WTC11 (cell line): ENCODE data around the gene FNDC11.

Experiments
- ESRRA ChIP-seq: sonication (generic); formaldehyde crosslinking; IDR thresholded peaks from 2 replicates; pipeline ENCODE4 v1.8.1; 2022; ENCODE audit warnings: mild to moderate bottlenecking, missing genetic modification reagents, borderline replicate concordance
- JUN ChIP-seq: sonication (generic); formaldehyde crosslinking; IDR thresholded peaks from 2 replicates; pipeline ENCODE4 v1.8.0; 2023; ENCODE audit warnings: mild to moderate bottlenecking, missing genetic modification reagents
- KAT7 ChIP-seq: sonication (generic); formaldehyde crosslinking; IDR thresholded peaks from 2 replicates; pipeline ENCODE4 v1.8.1; 2023; ENCODE audit warnings: missing genetic modification reagents, mild to moderate bottlenecking, borderline replicate concordance
- NFYB ChIP-seq: sonication (generic); formaldehyde crosslinking; conservative IDR thresholded peaks from 2 replicates; pipeline ENCODE4 v1.8.0; 2022; ENCODE audit warnings: low read depth, missing genetic modification reagents
- TF ChIP-seq, protein P1 (sequence below): fragments of 200-600 bp; IDR thresholded peaks from 2 replicates; pipeline ENCODE4 v1.8.0; 2022; ENCODE audit warnings: antibody characterized with exemption
- TF ChIP-seq, protein P2 (sequence below): sonication (generic); formaldehyde crosslinking; IDR thresholded peaks from 2 replicates; pipeline ENCODE4 v1.8.0; 2022; ENCODE audit warnings: mild to moderate bottlenecking, missing genetic modification reagents
- TF ChIP-seq, protein P3 (sequence below): sonication (generic); formaldehyde crosslinking; IDR thresholded peaks from 2 replicates; pipeline ENCODE4 v1.8.0; 2022; ENCODE audit warnings: mild to moderate bottlenecking, missing genetic modification reagents
- TF ChIP-seq, protein P4 (sequence below): sonication (generic); formaldehyde crosslinking; IDR thresholded peaks from 2 replicates; pipeline ENCODE4 v1.8.0; 2023; ENCODE audit warnings: missing genetic modification reagents
- TF ChIP-seq, protein P5 (sequence below): sonication (generic); formaldehyde crosslinking; IDR thresholded peaks from 2 replicates; pipeline ENCODE4 v1.8.1; 2023; ENCODE audit warnings: mild to moderate bottlenecking, moderate library complexity, missing genetic modification reagents

DNA sequence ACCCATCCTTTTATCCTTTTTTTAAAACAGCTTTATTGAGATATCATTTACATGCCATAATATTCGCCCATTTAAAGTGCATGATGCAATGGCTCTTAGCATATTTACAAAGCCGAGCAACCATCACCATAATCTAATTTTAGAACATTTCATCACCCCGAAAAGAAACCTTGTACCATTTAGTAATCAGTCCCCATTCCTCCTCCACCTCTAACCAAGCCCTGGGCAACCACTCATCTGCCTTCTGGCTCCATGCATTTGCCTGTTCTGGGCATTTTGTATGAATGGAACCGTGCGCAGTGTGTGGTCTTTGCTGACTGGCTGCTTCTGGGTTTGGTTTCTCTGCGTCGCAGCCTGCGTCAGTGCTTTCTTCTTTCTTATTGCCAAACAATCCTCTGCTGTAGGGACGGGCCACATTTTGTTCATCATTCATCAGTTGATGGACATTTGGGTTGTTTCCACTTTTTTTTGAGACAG is 44.8 kb upstream of the FNDC11 start:
- TF ChIP-seq, protein P1, sequence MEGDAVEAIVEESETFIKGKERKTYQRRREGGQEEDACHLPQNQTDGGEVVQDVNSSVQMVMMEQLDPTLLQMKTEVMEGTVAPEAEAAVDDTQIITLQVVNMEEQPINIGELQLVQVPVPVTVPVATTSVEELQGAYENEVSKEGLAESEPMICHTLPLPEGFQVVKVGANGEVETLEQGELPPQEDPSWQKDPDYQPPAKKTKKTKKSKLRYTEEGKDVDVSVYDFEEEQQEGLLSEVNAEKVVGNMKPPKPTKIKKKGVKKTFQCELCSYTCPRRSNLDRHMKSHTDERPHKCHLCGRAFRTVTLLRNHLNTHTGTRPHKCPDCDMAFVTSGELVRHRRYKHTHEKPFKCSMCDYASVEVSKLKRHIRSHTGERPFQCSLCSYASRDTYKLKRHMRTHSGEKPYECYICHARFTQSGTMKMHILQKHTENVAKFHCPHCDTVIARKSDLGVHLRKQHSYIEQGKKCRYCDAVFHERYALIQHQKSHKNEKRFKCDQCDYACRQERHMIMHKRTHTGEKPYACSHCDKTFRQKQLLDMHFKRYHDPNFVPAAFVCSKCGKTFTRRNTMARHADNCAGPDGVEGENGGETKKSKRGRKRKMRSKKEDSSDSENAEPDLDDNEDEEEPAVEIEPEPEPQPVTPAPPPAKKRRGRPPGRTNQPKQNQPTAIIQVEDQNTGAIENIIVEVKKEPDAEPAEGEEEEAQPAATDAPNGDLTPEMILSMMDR = no peak
- TF ChIP-seq JUN (CRISPR knock-in tag) (no peak), KAT7 (CRISPR knock-in tag) (no peak), NFYB (CRISPR knock-in tag) (no peak), ESRRA (CRISPR knock-in tag) (no peak)
- TF ChIP-seq, protein P2, sequence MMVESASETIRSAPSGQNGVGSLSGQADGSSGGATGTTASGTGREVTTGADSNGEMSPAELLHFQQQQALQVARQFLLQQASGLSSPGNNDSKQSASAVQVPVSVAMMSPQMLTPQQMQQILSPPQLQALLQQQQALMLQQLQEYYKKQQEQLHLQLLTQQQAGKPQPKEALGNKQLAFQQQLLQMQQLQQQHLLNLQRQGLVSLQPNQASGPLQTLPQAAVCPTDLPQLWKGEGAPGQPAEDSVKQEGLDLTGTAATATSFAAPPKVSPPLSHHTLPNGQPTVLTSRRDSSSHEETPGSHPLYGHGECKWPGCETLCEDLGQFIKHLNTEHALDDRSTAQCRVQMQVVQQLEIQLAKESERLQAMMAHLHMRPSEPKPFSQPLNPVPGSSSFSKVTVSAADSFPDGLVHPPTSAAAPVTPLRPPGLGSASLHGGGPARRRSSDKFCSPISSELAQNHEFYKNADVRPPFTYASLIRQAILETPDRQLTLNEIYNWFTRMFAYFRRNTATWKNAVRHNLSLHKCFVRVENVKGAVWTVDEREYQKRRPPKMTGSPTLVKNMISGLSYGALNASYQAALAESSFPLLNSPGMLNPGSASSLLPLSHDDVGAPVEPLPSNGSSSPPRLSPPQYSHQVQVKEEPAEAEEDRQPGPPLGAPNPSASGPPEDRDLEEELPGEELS (CRISPR knock-in tag) = no peak
- TF ChIP-seq, protein P3, sequence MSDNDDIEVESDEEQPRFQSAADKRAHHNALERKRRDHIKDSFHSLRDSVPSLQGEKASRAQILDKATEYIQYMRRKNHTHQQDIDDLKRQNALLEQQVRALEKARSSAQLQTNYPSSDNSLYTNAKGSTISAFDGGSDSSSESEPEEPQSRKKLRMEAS = no peak
- TF ChIP-seq, protein P4, sequence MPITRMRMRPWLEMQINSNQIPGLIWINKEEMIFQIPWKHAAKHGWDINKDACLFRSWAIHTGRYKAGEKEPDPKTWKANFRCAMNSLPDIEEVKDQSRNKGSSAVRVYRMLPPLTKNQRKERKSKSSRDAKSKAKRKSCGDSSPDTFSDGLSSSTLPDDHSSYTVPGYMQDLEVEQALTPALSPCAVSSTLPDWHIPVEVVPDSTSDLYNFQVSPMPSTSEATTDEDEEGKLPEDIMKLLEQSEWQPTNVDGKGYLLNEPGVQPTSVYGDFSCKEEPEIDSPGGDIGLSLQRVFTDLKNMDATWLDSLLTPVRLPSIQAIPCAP (CRISPR knock-in tag) = no peak
- TF ChIP-seq, protein P5, sequence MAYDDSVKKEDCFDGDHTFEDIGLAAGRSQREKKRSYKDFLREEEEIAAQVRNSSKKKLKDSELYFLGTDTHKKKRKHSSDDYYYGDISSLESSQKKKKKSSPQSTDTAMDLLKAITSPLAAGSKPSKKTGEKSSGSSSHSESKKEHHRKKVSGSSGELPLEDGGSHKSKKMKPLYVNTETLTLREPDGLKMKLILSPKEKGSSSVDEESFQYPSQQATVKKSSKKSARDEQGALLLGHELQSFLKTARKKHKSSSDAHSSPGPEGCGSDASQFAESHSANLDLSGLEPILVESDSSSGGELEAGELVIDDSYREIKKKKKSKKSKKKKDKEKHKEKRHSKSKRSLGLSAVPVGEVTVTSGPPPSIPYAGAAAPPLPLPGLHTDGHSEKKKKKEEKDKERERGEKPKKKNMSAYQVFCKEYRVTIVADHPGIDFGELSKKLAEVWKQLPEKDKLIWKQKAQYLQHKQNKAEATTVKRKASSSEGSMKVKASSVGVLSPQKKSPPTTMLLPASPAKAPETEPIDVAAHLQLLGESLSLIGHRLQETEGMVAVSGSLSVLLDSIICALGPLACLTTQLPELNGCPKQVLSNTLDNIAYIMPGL = no peak
